GM19351 (cell line): ENCODE results near the gene NDRG3.
"Not testable (repeated sequence)": the region's sequence is repeated elsewhere in the genome, so short reads cannot be mapped to it uniquely, and the experiment has no call there.

ENCODE experiments used
- ATAC-seq: cut with Tn5 transposase; IDR thresholded peaks from one replicate; pipeline ENCODE4 v1.9.1; 2021; ENCODE audit warnings: mild to moderate bottlenecking, moderate library complexity; ENCODE audit not compliant: unreplicated experiment

Gene NDRG3

DNA sequence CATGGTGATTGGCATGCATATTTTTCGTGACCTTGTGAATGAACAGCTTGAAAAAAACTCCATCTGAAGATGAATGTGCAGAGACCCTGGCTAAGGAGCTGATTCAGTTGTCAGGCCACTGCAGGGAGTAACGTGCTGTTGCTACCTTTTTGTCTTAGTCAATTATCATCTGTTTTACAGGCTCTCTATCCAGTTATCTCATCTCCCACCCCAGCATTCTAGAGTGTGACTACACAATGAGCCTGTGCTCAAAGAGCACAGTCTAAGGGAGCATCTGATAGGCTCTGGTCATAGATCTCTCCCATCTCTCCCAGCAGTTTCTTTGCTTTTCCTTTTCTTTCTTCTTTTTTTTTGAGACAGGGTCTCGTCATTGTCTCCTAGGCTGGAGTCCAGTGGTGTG lies 45.5 kb downstream of the NDRG3 start:
- no peak for ATAC-seq

DNA sequence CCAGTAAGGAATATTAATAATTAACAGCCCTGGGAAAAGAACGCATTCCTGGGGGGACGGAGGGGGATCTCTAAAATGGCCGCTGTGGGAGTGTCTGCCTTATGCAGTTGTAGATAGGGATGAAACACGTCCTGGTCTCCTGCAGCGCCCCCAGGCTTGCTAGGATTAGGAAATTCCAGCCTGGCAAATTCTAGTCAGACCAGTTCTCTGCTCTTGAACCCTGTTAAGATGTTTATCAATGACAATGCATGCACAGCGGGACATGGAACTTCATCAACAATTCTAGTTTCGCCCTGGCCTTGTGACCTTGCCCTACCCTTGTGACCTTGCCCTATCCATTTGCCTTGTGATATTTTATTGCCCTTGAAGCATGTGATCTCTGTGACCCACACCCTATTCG lies 50.4 kb downstream of the NDRG3 start:
- ATAC-seq, result not testable (repeated sequence)

DNA sequence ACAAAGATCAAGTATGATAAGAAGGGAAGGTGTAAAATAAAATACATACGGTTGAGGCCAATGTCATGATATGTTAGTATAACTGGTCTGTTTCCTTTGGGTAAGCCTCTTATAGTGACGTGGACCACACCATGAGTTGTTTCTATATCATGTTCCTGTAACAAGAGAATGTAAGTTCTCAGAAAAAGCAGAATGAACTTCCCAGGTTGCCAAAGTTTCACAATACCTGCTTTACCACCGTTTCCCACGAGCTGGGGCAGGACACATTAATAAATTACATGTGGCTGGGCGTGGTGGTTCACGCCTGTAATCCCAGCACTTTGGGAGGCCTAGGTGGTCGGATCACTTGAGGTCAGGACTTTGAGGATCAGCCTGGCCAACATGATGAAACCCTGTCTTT lies 57.3 kb downstream of the NDRG3 start:
- no peak for ATAC-seq

DNA sequence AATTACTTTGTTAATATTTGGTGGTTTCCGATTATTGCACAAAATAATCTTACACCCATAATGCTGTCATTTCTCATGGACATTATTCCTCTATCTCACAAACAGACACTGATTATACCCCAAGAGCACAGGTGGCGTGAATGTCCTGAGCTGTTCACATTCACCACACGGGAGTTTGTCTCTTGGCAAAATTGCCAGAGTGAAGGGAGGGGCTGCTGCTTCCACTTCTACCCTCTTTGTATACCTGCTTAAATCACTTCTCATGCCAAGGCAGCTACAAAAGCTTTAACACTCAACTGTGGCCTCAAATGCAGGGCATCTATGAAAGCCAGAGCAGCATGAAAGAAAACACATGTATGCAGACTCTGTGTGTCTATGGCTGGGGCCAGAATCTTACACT lies 58.0 kb downstream of the NDRG3 start:
- ATAC-seq, result no peak

DNA sequence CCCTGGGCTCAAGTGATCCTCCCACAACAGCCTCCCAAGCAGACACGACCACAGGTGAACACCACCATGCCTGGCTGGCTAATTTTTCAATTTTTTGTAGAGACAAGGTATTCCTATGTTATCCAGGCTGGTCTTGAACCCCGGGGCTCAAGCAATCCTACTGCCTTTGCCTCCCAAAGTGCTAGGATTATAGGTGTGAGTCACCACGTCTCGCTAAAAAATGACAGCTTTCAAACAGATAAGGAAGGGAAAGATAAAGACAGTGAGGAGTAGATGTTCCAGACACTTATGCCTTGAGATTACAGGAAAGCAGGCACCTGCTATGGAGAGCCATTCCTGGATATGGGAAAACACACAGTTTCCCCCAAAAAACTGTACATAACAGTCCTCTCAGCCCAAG lies 58.9 kb downstream of the NDRG3 start:
- no peak for ATAC-seq

DNA sequence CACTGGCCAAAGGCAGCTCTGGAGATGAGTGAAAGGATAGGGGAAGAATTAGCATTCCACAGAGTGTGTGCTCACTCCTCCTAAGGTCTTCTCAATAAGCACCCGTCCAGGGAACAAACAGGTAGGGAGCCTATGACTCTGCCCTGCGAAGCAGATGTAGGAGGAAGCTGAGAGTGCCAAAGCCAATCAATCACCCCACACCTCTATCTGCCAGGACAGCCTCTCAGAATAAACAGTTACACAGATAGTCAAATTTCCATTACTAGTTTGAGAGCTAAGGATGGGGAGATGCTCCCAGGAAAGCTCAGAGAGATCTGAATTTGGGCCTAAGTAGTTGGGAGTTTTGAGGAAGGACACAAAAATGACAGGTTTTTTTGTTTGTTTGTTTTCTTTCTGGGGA lies 59.4 kb downstream of the NDRG3 start:
- no peak for ATAC-seq

DNA sequence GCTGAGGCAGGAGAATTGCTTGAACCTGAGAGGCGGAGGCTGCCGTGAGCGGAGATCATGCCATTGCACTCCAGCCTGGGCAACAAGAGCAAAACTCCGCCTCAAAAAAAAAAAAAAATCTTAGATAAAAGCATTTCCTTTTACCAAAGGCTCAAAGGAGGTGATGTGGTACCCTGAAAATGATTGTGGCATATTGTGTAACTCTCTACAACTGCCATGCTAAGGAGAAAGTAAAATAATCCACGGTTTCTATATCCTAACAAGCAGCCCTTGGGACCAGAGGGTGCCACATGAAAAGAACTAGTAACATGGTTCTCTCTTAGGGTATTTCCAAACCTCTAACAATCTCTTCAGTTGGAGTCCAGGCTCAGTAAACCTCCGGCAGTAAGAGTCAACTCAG lies 61.1 kb downstream of the NDRG3 start:
- ATAC-seq, result no peak

DNA sequence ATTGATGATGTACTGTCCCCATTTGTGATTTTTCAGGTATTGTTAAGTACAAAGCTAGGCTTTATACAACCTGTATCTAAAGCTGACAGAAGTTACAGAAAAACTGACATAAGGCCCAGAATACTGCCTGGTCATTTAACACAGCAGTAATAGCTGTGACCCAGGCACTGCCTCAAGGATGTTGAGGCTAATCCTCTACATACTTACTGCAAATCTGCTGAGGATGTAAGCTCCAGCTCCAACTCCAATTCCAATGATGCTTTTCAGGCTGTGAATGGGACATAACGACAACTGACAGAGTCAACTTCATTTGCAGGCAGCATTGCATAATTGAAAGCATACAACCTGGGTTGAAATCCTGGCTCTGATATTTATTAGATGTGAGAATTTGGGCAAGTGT lies 63.6 kb downstream of the NDRG3 start:
- no peak for ATAC-seq

DNA sequence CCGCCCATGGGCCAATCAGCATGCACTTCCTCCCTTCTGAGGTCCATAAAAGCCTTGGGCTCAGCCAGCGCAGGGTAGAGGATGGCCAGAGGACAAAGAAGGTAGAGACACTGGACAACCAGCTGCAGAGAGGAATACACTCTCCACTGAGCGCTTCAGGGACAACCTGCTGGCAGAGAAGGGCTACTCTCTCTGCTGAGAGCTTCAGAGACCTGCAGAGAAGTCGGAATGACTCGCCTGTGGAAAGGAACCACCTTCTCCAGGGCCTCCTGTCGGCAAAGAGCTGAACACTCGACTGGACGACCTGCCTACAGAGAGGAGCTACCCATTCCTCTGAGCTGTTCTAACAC lies 68.5 kb downstream of the NDRG3 start:
- no peak for ATAC-seq

DNA sequence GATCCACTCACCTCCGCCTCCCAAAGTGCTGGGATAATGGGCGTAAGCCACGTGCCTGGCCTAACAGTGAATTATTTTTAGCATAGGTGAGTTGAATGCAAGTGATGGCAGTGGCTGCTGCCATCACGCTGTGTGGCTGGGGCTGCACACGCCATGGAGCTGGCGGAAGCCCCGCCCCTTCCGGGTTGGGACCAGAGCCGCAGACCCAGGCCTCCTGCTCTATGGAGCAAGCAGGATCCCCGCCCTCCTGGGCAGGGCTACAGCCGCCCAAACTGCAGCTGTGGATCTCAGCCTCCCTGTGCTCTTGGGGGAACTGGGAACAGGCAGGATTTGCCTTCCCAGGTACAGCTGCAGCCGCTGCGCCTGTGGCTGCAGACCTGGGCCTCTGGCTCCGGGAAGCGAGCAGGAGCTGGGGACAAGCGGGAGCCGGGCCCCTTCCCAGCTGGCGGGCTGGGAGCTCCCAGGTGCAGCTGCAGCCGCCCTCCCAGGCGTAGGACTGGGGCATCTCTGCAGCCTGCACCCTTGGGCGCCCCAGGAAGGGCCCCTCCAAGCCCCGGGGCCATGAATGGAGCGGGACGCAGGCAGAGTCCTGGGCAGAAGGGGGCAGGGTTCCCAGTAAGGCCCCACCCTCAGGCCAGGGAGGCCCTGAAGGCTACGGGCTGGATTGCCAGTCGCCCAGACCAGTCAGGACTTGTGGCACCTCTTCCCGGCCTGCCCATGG lies 69.0 kb downstream of the NDRG3 start:
- ATAC-seq, result no peak

DNA sequence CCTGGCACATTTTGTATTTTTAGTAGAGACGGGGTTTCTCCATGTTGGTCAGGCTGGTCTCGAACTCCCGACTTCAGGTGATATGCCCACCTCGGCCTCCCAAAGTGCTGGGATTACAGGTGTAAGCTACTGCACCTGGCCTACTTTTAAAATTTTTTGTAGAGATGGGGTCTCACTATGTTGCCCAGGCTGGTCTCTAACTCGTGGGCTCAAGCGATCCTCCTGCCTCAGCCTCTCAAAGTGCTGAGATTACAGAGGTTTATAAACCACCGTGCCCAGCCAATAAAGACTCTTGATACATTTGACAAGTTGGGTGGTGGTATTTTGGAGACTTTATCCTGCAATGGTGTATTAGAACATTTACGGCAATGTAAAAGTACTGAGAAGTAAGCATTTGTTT lies 70.3 kb downstream of the NDRG3 start:
- not testable (repeated sequence) for ATAC-seq

DNA sequence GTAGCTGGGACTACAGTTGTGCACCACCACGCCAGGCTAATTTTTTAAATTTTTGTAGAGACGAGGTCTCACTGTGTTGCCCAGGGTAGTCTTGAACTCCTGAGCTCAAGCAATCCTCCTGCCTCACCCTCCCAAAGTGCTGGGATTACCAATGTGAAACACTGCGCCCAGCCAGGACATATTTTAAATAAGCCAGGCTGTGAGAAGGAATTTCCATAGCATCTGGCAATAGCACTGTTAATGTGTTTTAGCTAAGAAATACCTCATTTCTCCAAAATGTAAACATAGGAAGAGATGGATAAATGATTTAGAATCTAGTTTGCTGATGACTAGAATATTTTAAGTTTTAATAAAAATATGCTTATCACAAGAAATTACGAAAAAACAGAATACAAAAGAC lies 72.9 kb downstream of the NDRG3 start:
- no peak for ATAC-seq

DNA sequence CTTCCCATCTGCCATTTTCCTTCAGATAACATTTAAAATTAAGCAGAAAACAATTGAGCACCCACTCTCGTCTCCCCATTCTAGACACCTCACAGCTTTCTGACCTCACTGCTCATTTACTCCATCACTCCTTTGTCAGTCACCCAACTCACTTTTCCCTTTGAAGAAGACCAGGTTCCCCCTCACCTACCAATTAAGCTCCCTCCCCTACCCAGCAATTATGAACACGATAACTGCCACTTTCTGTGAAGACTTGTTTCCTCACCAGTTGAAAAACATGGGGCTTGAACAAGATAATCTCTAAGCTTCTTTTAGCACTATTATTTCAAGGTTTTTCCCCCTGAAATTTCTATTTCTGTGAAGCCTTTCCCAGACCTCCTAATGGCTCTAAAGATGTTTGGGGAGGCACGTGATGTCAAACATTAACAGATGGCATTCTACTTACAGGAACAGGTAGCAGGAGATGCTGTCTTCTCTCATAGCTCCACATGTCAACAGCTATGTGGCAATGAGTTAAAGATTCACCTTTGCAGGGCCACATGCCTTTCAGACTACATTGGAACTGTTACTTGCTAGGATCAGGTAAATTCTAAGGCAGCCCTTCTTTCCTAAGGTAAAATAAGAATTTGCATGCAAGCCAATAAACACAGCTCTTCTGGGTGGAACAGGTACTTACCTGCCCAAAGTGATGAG lies 75.1 kb downstream of the NDRG3 start:
- no peak for ATAC-seq

DNA sequence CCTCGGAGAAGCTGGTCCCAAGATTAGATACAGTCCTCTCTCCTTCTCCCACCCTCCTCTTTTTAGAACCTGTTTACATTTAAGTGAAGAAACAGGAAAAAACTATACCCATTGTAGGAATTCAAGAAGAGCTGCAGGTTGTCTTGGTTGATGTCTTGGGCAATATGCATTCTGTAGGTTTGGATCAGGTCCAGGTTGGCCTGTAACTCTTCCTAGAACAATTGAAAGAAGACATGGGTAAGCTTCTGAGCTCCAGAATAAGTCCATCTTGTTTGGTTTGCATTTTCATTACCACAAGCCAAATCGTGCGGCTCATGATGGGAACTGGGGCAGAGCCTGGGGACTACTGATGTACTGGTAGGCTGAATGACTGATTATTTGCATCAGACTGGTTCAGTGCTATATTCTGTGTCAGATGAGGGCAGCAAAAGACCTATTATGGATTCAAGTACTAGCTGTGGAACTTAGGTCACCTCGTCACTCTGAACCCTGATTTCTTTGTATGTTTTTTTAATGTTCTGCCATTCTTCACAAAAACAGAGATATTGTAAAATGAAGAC lies 79.6 kb downstream of the NDRG3 start:
- ATAC-seq, result no peak

DNA sequence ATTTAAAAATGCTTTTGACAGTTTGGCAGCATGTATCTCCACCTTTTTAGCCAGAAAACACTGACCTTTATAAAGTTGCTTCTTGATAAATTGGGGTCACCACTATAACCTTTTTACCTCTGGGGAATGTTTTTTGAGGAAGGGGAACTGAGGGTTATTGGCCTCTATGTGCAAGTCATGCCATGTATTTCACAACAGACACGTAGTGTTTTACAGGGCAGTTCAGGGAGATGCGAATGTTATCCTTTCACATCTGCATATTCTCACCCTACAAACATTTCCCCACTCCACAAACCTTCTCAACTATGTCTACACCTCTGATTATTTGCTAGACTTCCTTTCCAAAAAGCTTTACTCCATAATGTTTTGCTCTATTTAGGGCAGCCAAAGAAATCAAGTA lies 82.9 kb downstream of the NDRG3 start:
- ATAC-seq, result no peak

DNA sequence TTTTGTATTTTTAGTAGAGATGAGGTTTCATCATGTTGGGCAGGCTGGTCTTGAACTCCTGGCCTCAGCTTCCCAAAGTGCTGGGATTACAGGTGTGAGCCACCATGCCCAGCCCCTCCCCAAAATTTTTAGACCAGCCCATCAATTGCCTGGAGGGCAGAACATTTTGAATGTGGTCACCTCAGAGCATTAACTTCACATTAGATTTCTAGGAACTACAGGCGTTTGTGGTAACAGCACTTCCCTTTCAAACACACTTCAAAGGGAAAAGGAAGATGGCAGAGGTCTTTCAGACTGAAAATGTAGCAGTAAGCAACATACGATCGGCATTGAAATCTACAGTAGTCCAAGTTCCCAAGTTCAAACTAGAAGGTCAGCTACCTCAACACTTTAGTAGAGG lies 87.6 kb downstream of the NDRG3 start:
- ATAC-seq, result no peak

DNA sequence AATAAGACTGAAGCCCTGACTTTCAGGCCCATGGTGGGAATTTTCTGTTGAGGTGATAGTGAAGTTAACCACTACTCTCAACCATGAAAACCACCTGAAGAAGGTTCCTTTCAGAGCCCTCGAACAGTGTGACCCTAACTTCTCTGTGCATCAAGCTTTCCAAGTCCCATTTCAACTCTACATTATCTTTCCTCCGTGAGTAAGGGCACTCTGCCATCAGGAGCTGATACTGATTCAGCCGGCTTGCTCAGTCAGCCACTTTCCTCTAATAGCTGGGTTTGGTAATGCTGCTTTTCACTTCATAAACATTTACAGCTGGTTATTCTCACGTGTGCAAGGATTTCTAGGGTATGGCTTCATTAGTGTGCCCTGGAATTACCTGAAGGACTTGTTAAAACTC lies 89.2 kb downstream of the NDRG3 start:
- no peak for ATAC-seq

DNA sequence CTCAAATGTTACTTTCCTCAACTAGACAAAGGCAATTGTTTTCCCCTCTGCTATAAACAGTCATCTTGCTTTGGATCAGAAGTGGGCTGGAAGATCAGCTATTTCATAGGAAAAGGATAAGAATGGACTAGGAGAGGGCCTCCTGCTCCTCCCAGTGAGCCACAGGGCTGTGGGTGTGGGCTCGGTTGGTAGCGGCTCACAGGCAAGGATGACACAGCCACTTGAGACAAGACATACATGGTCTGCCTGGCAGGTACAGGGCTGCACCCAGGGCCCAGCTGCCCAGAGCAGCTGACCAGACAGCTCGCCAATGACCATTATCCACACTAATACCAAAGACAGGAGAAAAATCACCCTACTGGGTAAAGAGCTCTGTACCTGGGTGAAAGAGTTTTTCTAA lies 90.9 kb downstream of the NDRG3 start:
- no peak for ATAC-seq

DNA sequence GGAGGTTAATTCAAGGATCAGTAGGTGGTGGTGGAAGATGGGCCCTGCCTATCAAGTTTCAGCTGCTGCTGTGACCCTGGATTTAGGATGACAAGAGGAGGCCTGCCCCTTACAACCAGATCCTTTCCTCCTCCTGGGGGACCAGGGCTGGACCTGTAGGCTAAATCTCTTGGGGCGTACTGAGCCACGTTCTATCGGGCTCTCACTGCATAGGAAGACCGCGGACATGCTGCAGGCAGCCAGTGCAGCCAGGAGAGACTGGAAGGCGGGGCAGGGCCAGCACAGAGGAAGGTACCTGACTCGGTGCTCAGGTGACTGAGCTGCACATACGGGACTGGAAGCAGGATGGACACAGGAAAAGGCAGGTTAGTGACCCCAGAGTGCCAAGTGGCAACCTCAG lies 91.4 kb downstream of the NDRG3 start:
- ATAC-seq, result no peak

DNA sequence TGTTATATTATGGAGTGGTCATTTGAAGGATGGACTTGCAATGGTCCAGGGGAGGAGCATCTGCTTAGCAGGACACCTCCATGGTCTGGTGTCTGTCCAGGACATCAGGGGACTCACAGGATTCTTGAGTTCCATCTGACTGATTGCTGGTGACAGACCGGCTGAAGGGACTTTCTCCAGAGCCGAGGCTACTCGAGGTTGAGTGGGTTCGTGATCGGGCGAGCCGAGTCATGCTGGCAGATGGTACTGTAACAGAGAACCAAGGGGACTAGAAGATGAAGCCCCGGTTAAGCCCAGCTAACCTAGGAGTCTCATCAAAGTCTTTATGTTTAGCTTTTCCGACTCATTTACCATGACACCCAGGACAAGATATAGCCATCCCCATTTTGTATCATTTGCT lies 92.4 kb downstream of the NDRG3 start:
- ATAC-seq, result no peak

DNA sequence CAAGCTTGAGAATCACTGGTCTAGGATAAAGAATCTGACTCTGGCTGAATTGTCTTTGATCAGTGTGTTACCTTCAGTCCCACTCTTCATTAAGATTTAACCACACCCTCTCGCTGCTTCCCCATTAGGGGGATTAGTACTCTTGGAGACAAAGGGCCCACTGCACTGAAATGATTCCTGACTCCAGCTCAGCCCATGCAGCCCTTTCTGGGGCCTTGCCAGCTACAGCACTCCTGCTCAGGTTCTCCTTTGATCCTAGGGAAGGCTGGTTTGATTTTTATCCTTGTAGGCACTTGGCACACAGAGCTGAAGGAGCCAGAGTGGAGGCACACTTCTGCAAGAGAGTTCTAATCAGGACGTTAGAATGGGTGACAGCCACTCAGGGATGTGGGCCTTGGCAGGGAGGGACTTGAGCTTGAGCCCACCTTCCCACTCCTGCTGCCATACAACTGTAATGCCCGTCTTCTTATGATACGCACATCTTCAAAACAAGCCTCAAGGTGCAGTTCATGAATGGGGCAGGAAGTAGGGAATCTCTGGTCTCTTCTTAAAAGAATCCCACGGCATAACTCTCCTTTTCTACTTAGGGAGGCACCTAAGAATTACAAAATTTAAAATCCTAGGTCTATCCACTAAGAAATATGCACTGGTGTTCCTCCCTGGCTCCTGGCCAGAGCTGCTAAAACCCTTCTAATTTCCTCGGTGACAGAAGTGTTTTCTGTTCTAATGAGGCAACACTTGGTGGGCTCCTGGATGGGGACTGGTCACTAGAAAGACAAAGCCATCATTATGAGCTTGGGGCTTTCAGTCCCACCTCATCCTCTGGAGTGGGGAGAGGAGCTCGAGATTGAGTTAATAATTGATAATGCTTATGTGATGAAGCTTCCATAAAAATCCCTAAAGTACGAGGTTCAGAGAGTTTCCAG lies 98.4 kb downstream of the NDRG3 start:
- ATAC-seq, result no peak

DNA sequence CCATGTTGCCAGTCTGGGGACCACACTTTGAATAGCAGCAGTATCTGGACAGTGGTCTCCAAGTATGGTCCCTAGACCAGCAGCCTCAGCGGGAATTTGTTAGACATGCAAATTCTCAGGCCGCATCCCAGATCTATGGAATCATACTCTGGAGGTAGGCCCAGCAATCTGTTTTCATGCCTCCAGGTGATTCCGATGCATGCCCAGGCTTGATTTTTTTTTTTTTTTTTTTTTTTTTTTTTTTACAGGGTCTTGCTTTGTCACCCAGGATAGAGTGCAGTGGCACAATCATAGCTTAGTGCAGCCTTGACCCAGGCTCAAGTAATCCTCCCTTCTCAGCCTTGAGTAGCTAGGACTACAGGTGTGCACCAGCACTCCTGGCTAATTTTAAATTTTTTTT lies 99.2 kb downstream of the NDRG3 start:
- ATAC-seq, result no peak
